Activated CD4-positive, alpha-beta T cell treated with anti-CD3 and anti-CD28 coated beads for 4 hours (primary cell): ENCODE measurements around the gene KIF26A.

ENCODE experiments used
- DNase-seq, 2 donors: peaks; one replicate each; pipeline ENCODE4 v3.0.0-alpha.2; 2020

Gene KIF26A

DNA sequence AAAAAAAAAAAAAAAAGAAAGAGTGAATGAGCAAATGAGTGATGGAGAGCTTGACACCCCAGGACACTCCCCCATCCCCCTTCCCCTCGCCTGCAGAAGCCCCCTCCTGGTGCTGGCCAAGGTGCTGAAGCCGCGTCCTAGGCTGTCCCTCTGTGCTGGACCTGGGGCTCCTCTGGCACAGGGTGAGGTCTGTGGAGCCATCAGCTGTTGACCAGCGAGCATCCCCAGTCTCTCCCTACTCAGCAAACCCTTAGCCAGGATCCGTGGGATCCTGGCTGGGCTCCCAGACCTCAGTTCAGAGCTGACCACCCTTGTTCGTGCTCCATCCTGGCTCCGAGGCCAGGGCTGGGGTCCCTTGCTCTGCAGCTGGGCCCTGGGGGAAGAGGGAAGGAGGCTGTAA, 5.4 kb upstream of the KIF26A start:
- no peak for DNase-seq

DNA sequence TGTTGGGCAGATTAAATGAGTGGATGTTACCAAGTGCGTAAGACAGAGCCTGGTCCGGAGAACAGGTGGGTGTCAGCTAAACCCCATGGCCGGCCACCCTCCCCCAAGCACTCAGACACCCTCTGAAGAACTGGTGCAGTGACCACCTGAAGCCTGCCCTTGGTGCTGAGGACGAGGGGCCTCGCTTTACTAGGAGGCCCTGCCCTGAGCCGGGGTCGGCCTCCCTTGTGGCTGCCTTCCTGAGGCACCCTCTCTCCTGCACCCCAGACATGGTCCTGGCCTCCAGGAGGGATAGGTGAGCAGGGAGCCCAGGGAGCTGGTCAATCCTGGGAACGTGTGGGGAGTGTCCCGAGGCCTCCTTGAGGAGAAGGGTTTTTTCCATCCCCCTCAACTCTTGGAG, 4.9 kb upstream of the KIF26A start:
- no peak for DNase-seq

DNA sequence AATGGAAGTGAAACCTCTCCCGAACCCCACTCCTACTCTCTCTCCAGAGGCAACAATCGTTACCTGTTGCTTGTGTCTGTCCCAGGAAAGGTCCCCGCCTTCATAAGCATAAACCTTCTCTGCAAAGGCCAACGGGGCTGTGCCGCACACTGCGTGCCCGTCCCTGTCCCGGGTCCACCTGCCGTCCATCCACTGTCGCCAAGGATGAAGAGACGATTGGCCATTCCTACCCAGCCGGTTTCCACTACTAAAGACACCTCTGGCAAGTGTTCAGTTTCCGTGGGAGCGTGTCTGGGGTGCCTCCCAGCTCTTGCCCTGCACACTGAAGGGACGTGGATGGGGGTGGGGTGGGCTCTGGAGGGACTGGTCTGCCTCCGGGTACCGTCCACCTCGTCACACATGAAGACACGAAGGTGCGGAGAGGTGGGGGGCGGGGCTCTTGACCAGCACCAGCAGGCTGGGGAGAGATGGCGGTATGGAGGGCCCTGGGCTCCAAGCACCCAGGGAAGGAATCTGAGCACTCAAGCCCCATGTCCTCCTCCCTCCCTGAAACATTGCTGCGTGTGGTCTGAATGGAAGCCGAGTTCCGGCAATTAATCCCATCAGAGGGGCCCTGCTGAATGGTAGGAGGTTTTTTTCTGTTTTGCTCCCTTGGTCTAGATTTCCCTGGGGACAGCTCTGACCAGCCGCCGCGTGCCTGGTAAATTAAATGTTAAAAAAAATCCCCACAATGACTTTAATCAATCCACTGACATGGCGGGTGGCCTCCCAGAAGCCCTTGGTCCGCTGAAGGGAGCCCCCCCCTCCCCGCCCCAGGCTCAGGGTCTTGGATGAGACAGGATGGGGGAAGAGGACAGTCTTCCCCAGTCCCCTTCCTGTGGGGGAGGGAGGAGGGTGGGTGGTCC, 4.1 kb upstream of the KIF26A start:
- DNase-seq = no peak

DNA sequence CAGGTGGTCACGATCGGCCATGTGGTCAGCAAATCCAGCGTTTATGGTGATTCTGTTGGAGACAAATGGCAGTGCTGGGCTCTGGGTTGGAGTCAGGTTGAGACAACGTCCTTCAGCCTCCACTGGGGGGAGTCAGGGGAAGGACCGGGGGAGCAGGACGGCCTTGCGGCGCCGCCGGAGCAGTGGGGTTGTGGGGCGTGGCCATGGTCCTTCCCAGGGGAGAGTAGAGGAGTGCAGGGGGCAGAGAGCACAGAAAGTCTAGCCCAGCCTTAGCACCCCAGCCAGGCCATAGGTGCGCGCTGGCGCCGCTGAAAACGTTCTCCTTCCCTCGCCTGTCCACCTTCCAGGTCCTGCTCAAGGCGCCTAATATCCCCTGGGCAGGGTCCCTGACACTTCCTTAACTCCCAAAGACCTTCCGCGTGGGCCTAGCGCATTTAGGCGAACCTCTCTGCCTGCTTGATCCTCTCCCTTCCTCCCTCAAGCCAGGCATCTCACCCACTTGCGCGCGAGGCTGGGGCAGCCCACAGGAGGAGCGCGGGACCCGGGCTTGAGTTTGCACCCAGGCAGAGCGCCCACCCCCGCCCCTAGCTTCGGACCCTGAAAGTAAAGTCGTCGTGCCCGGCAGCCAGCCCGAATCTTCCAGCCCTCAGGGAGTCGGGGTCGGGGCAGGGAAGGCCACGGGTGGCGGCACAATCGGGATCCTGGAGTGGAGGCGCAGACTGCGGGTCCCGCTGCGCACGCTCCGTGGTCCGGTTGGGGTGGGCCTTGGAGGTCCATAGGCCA, 3.1 kb upstream of the KIF26A start:
- DNase-seq = no peak

DNA sequence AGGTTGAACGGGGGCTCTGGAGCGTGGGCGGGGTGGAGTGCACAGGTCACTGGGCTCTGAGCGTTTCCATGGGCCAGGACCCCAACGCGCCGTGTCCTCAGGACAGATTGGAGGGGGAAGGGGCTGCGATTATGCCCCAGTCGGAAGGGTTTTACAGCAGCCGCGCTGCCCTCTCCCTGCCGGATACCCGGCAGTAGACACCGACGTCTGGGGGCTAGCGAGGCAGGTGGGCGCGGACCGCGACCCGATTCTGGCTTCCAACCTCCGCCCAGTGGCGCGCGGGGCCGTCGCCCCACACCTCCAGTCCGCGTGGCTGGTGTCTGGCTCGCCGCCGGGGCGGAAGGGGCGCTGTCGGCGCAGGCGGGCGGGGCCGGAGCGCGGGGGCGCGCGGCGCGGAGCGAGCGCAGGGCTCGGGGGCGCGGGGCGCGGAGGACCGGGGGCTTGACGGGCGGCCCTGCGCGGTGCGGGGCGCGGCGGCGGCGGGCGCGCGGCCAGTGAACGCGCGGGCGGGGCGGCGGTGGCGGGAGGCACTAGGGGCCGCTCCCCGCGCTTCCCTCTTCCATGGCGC, 2.4 kb upstream of the KIF26A start:
- DNase-seq = no peak

DNA sequence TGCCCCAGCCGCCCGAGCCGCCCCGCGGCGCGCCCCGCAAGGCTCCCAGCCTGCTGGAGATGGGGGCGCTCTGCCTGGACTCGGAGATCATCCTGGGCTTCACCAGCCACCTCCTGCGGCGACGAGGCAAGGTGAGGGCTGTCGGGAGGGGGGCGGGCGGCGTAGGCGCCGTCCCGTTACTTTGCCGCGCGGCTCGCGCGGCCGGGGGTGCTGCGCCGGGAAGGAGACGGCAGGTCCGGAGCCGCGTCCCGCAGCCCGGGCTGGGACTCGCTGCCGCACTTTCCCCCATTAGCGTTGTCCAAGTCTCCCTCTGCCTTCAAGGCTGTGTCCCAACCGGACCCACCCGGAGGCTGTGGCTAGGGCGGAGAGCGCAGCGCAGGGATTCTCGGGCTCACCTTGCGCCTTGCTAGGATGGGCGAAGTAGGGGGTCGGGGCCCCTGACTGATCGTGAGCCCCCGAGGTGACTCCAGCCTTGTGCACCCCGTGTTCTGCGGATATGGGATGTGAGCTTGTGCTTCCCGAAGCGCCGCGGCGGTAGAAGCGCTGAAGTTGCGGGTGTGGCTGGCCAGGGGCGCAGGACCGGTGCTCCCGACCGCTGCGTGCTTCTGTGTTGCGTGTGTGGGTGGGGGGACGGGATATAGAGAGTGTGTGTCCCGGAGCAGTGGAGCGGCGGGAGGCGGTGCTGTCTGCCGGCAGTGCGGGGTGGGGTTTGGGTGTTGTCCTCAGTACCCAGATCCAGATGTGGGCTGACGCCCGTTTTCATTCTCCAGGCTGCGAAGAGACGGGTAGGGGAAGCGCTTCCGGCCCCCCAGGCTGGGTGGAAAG, 1.7 kb upstream of the KIF26A start:
- no peak for DNase-seq

DNA sequence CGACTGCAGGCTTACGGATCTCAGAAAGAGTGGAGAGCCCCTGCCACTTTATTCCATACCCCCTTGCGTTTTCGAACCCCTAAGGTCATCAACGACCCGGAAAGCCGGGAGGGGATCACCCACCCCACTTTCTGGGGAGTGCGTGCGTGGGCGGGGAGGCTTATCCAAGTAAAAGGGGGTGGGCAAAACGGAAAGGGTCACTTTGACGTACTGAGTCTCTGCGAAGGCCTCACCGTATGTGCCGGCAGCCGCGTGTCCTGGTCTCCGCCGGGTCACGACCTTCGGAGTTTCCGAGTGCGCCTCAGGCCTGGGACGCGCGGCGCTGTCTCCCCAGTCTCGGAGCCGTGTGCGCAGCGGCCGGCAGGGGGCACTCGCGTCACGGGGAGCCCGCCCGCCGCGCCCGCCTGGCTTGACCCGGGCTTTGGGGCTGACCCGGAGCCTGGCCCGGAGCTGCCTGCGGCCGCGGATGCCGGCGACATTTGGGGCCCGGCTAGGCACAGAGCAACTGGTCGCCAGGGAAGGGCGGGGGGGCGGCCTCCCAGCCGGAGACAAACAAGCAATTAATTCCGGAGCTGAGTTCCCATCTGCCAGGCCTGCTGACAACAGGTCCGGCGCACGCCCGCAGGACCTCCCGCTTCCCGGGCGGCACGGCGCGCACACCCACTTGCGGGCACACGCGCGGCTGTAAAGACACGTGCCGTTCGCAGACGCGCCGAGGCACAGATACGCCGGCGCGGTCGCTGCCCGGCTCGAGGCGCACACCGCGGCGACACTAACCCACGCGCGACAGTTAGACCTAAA, 890 bp upstream of the KIF26A start:
- DNase-seq = peak; percentile 51 to 63

DNA sequence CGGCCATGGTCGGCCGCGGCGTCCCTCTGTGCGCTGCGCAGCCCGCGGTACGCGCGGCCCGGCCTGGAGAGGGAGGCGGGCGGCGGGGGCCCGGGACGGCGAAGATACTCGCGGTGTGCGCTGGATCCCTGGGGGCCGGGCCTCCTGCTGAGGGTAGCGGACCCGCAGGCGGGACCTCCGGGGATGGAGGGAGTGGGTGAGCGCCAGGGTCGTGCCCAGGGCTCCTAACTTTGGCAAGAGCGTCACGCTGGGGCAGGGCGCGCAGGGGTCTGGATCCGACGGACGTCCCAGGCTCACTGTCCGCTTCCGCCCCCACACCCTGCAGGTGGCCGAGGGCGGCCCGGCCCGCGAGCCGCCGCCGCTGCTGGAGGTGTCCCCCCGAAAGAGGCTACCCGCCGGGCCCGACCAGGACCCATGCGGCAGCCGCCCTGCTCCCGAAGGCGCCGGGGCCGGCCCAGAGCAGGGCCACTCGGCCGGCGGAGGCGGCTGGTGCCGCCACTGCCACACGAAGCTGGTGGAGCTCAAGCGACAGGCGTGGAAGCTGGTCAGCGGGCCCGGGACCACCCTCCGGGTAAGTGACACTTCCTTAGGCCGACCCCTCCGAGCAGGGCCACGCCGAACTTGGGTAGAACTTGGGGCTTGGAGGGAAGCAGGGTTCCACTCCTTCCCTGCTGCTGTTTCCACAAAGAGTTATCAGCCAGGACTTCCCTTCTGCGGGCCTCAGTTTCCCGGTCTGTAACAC, 502 bp downstream of the KIF26A start:
- DNase-seq = no peak

DNA sequence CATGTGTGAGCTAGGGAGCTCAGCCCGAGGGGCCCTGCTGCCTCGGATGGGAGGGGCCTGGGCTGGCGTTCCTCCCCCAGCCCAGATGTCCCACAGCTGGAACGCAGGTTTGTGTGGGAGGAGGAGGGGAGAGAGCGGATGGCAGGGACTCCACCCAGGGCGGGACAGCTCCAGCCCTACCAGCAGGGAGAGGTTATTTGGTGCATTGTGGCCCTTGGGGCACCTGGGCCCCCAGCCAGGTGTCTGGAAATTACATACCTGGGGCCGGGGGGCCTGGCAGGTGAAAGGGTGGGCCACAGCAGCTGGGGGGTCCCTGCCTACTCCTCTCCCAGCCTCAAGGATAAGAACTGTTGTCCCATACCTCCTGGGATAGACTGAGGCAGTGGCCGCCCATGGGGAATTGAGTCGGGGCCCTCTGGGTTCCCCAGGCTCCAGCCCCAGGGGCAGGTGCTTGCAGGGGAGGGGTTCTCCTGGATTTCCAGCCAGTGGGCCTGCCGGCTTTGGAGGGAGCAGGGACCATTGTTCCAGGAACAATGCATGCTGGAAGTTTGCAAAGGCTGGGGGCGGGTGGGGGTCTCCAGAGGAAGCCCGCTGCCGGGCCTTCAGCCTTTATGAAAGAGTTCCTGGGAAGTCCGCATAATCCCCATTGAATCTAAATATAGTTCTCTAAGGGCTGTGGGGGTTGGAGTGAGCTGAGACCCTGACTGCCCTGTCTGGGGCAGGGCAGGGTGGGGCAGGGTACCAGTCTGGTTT, 1.2 kb downstream of the KIF26A start:
- no peak for DNase-seq

DNA sequence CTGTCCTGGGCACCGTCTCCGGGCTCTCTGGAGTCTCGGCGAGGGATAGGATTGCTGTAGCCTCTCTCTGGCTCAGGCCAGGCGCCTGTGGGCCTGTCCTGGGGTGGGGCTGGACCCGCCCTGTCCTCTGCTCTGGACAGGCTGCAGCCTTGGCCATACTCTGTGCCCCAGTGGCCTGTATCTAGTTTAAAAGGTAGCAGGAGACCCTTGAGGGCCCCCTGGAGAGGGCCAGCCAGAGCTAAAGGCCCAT, 1.8 kb downstream of the KIF26A start:
- no peak for DNase-seq

DNA sequence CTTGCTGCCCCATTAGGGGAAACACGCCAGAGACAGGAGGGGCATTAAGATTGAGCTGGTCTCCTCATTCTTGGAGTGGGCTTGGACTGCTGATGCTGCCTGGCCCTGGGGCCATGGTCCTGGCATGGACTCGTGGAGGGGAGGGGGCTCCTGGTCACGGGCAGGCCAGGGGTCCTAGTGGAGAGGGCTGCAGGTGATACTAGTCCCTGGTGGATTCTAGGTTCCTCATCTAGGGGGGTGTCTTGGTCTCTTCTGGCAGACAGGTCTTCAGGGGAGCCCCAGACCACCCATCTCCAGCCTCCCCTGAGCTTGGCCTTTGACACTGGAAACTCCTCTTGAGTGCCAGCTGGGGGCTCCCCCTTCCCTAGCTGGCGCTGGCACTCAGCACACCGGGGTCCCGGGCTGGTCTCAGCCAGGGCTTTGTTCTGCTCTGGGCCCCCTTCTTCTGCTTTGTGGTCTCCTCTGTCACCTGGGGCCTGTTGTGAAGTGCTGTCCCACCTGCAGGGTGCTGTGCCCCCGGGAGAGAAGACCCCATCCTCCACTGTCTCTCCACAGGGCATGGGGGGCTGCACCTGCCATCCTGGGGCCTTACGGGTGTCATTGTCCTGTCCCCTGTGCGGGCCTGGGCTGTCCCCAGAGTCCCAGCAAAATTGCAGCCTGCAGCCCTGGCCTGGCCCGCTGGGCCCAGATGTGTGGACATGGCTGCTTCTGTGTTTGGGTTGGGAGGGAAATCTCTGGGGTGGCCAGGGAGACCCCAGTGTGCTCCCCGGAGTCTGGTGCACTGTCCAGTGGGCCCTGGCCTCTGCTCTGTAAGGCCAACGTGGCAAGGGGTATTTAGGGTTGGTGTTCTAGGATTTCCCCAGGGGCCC, 2.3 kb downstream of the KIF26A start:
- no peak for DNase-seq

DNA sequence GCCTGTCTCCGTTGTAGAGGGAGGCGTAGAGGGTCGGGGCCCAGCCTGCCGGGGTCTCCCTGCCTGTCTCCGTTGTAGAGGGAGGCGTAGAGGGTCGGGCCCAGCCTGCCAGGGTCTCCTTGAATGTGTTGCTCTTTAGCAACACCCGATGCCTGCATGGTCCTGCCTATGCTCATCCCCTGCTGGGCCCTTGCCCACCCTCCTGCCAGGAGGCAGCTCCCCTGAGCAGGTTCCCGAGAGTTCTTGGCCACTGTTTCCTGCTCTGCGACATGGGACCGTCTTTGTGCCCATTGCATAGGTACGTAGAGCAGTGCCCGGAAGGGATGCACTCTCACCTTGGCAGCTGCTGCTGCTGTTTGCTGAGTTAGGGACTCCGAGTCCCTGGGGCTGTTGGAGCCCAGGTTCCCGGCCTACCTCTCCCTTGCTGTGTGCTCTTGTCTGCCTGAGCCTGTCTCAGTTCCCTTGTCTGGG, 3.3 kb downstream of the KIF26A start:
- no peak for DNase-seq

DNA sequence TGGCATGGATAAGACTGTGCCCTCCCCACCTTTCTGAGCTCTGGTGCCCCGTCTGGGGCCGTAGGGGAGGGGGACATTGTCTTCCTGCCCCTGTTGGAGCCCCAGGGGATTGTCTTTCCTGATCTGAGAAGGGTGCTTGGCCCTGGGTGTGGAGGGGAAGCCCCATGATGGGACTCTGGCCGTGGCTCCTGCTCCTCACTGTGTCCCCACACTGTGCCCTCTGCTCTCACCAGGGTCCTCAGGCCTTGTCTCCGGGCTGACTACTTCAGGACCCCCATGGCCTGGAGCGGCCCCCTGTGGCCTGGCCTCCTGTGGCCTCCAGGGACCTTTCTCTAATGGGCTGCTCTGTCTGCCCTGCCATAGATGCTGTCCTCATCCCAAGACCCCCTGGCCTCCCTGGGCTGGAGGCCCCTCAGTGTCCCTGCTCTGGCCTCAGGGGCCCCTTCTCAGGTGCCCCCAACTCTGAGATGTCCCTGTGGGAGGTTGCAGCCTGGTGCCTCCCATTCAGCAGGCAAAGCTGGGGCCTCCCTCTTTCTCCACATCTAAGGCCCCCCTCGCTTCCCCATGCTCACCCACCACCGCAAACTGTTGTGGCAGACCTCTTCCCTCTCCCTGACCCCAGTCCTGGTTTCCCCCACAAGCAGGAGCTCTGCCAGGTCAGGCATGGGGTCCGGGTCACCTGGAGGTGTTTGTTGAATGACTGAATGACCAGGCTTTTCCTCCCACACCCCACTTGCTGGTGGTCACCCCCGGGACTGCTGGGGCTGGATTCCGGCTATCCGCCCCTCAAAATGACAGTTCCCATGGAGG, 4.0 kb downstream of the KIF26A start:
- no peak for DNase-seq

DNA sequence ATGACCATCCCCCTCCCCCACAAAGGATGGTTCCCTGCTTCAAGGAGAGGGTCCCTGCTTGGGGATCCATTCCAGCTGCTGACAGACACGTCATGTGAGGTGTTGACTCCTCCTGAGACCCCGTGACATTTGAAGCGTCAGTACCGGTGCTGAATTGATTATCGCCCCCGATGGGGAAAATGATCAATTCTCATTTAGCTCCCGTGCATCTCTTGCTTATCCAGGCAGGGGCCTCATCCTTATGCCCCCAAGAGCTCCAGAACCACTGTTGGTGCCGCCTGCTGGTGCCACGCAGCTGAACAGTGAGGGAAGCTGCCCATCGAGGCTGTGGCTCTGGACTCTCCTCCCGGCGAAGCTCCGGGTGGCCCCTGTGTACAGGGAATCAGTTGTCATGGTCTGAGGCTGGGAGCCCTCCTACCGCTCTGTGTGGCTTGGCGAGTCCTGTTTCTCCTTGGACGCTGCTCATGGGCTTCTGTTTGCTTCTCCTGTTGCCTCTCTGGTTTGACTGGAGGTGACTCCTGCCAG, 4.6 kb downstream of the KIF26A start:
- no peak for DNase-seq

DNA sequence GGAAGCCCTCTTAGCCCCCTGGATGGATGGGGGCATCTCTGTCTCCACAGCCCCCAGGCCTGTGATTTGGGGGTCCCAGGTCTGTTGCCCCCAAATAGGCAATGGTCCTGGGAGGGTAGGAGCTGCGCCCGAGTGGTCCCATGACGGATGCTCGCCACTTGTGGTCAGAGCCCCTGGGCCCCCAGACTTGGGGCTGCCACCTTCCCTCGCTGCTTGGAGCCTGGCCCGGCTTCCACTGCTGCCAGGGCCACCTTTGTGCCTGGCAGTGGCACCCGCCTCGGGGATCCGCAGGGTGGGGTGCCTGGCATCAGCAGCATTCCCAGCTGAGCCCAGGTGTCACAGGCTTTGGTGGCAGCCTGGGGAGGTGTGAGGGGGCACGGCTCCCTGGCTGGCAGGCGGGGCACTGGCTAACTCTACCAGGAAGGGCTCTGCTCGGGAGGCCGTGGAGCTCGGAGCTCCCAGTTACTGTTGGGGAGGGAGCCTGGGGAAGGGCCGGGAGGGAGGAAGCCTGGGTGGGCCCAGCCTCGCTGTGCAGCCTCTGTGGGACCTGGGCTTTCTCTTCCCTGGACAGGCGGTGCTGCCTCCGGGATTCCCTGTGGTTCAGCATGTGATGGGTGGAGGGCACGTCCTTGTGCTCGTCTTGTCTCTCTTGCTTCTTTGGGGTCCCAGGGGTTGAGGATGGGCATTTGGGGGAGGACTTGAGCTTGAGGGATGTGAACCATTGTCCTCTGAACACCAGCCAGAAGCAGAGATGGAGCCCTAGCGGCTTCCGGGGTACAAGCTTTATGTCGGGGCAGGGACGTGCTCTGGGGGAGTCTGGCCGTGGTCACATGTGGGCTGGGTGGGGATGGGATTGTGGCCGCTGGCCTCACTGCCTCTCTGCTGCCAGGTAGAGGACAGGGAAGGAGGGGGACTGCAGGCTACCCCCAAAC, 5.4 kb downstream of the KIF26A start:
- DNase-seq = no peak

DNA sequence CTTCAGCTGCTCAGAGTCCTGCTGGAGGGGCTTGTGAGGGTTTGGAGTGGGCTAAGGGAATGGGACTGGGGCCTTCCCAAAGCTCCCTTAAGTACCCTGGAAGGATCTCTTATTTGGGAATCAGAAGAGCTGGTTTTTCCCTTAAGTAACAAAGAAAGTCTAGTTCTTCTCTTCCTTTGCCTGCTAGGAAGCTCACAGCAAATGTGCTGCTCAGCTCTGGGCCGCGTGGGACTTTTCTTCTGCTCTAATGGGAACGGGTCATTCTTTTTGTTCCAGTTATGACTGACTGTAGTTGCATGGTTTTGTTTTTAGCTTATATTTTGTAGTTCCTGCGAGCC, 6.0 kb downstream of the KIF26A start:
- no peak for DNase-seq
